Measurements from ENCODE around the gene TMEM242. TPM values are rescaled to one million over a fixed set of nuclear protein-coding genes. Genes with fewer than 3 reads are reported as not detected.

The TMEM242 gene
- polyA plus RNA-seq, 2 of the 4 experiments (the other 2 are of a cell fraction), result 5.3 to 7.4 TPM

GRCh38 chr6:157372501-157373280 lies 49.4 kb upstream of the TMEM242 start:
- H3K4me1 ChIP-seq, result no peaks in the 10 kb centered on the region
- H3K4me3 ChIP-seq, result no peak overlapping the region
- ATAC-seq (no peak), DNase-seq (ENCODE audit: low read depth in 1 of 2, low spot score in 1 of 2) (no peak), FAIRE-seq (no peak)
- H3K9me3 ChIP-seq, result no peaks in the 10 kb centered on the region
- no peak overlapping the region for H3K27ac ChIP-seq
- POLR2A ChIA-PET, result no interaction called here
- TF ChIP-seq HOXB13 (CRISPR knock-in tag; IDR thresholded peaks at IDR 0.05; ENCODE audit: low read depth) (no peak), POLR2AphosphoS2 (conservative IDR thresholded peaks at IDR 0.05; ENCODE audit: low read length) (no peak), HOXA7 (CRISPR knock-in tag; IDR thresholded peaks at IDR 0.05) (no peak), MAZ (IDR thresholded peaks at IDR 0.05; ENCODE audit: borderline replicate concordance, low read depth, low read length) (no peak), TFCP2L1 (CRISPR knock-in tag; IDR thresholded peaks at IDR 0.05) (no peak), HES2 (IDR thresholded peaks at IDR 0.05) (no peak), KDM1A (IDR thresholded peaks at IDR 0.05; ENCODE audit: low read depth) (no peak), JUN (IDR thresholded peaks at IDR 0.05) (no peak), RNF2 (IDR thresholded peaks at IDR 0.05; ENCODE audit: borderline replicate concordance, low read depth) (no peak), NFE2L2 (conservative IDR thresholded peaks at IDR 0.05; ENCODE audit: low read length) (no peak), HEYL (CRISPR knock-in tag; IDR thresholded peaks at IDR 0.05) (no peak)
- 76% methylated on average over 10 of the region's 10 CpGs for WGBS (ENCODE audit: missing lambda C conversion rate)
- CTCF ChIA-PET, result interaction anchor here (1.1 to 1.8 kb wide), 3 partner anchors 9 to 58 kb away, joined by 3 read pairs; no protein-coding TSS in a partner anchor
- H3K4me2 ChIP-seq, result no peak overlapping the region

- TF ChIP-seq NR3C1 (IDR thresholded peaks at IDR 0.05) (no peak), TFCP2L1 (CRISPR knock-in tag; IDR thresholded peaks at IDR 0.05) (no peak), FOXS1 (CRISPR knock-in tag; IDR thresholded peaks at IDR 0.05) (no peak), HOXB5 (CRISPR knock-in tag; IDR thresholded peaks at IDR 0.05) (no peak), NFE2L2 (conservative IDR thresholded peaks at IDR 0.05; ENCODE audit: low read length) (no peak), FOSL2 (IDR thresholded peaks at IDR 0.05) (no peak), FOSL2 (CRISPR knock-in tag; IDR thresholded peaks at IDR 0.05) (no peak), BHLHE40 (IDR thresholded peaks at IDR 0.05; ENCODE audit: low read depth, low read length) (no peak), ZFP36 (IDR thresholded peaks at IDR 0.05; ENCODE audit: borderline replicate concordance, partially characterized antibody) (no peak), E2F6 (IDR thresholded peaks at IDR 0.05; ENCODE audit: borderline replicate concordance, low read depth) (no peak), MAFK (IDR thresholded peaks at IDR 0.05; ENCODE audit: partially characterized antibody) (no peak), FOSB (CRISPR knock-in tag; IDR thresholded peaks at IDR 0.05) (no peak), ZC3H11A (IDR thresholded peaks at IDR 0.05) (no peak), EP300 (IDR thresholded peaks at IDR 0.05) (no peak)
- H3K4me2 ChIP-seq, result no peak overlapping the region
- no peaks in the 10 kb centered on the region for H3K4me1 ChIP-seq
- no peak for DNase-seq (ENCODE audit: low read depth in 1 of 2, low spot score in 1 of 2)
- H3K9me3 ChIP-seq, result no peaks in the 10 kb centered on the region
- POLR2A ChIA-PET, result no interaction called here
- FAIRE-seq, result no peak
- WGBS (ENCODE audit: missing lambda C conversion rate), result 84% methylated on average over 1 of the region's 1 CpG
- H3K27ac ChIP-seq, result no peak overlapping the region
- ATAC-seq, result no peak
- no peak overlapping the region for H3K4me3 ChIP-seq
- CTCF ChIA-PET, result interaction anchor here (0.6 to 1.0 kb wide), 3 partner anchors 12 to 566 kb away, joined by 3 to 5 read pairs (median 3); partner anchors contain the start of gene TMEM242
Measured at GRCh38 chr6:157370755-157371154, 47.4 kb upstream of the TMEM242 start.

GRCh38 chr6:157368359-157369049 lies 45.2 kb upstream of the TMEM242 start:
- no peak overlapping the region for H3K4me2 ChIP-seq
- POLR2A ChIA-PET, result no interaction called here
- DNase-seq (ENCODE audit: low read depth in 1 of 2, low spot score in 1 of 2) (no peak), FAIRE-seq (no peak), ATAC-seq (no peak)
- CTCF ChIA-PET, result no interaction called here
- 17% methylated on average over 3 of the region's 7 CpGs for WGBS (ENCODE audit: missing lambda C conversion rate)
- H3K9me3 ChIP-seq, result no peaks in the 10 kb centered on the region
- H3K27ac ChIP-seq, result no peak overlapping the region
- TF ChIP-seq EHMT2 (IDR thresholded peaks at IDR 0.05; ENCODE audit: low read depth) (no peak), REST (IDR thresholded peaks at IDR 0.05) (no peak), BHLHE40 (IDR thresholded peaks at IDR 0.05; ENCODE audit: low read depth, low read length) (no peak), EHF (CRISPR knock-in tag; IDR thresholded peaks at IDR 0.05) (no peak)
- no peaks in the 10 kb centered on the region for H3K4me1 ChIP-seq
- no peak overlapping the region for H3K4me3 ChIP-seq

Measured in A549 (cell line).